Measurements from ENCODE around the gene LNX2.

LNX2 gene

GRCh38 chr13:27528908-27529307 lies 91.4 kb downstream of the LNX2 start:
- Histone ChIP-seq H3K27ac (no peak overlapping the region), H3K27me3 (ENCODE audit: insufficient read depth, low read depth, severe bottlenecking) (no peaks in the 10 kb centered on the region), H3K36me3 (no peaks in the 10 kb centered on the region), H3K4me3 (ENCODE audit: low read depth, low read length) (no peak overlapping the region), H3K9me3 (ENCODE audit: severe bottlenecking) (no peaks in the 10 kb centered on the region)
- DNase-seq = no peak
- TF ChIP-seq, protein P1, sequence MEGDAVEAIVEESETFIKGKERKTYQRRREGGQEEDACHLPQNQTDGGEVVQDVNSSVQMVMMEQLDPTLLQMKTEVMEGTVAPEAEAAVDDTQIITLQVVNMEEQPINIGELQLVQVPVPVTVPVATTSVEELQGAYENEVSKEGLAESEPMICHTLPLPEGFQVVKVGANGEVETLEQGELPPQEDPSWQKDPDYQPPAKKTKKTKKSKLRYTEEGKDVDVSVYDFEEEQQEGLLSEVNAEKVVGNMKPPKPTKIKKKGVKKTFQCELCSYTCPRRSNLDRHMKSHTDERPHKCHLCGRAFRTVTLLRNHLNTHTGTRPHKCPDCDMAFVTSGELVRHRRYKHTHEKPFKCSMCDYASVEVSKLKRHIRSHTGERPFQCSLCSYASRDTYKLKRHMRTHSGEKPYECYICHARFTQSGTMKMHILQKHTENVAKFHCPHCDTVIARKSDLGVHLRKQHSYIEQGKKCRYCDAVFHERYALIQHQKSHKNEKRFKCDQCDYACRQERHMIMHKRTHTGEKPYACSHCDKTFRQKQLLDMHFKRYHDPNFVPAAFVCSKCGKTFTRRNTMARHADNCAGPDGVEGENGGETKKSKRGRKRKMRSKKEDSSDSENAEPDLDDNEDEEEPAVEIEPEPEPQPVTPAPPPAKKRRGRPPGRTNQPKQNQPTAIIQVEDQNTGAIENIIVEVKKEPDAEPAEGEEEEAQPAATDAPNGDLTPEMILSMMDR (IDR thresholded peaks at IDR 0.05; ENCODE audit: low read depth, low read length) = no peak

- Histone ChIP-seq H3K27ac (no peak overlapping the region), H3K36me3 (no peaks in the 10 kb centered on the region), H3K27me3 (ENCODE audit: insufficient read depth, low read depth, severe bottlenecking) (no peaks in the 10 kb centered on the region), H3K4me3 (ENCODE audit: low read depth, low read length) (no peak overlapping the region), H3K9me3 (ENCODE audit: severe bottlenecking) (no peaks in the 10 kb centered on the region)
- no peak for DNase-seq
- TF ChIP-seq, protein P1 (IDR thresholded peaks at IDR 0.05; ENCODE audit: low read depth, low read length) = no peak
Measured at GRCh38 chr13:27526516-27526915, 93.8 kb downstream of the LNX2 start.

DNA sequence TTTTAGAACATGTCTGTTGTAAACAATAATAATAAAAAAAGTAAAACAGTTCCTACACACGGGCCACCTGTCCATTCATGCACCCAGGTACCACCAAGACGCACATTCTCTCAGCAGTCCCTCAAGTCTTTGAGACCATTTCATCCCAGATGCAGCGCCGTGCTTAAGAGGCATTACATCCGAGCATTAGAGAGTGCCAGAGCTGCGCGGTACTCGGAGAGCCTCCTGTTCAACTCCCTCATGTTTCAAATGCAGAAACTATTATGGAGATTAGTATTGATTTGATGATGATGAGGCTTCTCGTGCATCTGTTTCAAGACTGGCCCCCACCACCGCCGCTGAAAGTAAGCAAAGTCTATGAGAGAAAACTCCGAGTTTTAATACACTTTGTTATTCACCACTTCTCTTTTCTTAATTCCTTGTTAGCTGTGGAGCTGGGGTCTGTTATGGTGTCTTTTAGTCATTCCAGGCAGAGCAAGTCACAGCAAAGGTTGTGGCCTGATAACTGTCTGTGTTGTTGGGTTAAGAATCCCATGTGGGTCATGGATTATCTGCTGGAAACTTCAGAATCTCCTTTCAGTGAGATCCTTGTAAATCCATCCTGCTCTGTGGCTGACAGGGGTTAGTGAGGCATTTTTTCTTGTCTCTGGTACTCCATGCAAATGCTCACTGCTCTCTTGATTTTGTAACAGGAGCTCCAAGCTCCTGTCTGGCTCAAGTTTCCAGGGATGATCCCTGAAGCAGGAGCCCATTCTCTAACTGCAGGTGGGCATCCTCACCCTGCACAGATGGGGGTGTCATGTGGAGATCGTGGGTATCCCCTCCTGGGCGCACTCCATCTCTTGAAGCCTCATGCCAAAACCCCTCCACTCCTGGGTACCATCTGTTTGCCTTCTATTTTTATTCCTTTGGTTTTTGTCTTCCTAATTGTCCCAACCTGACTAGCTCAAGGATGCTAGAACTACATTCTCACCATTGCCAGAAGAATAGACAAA lies 95.1 kb downstream of the LNX2 start:
- Histone ChIP-seq H3K36me3 (no peaks in the 10 kb centered on the region), H3K9me3 (ENCODE audit: severe bottlenecking) (no peaks in the 10 kb centered on the region), H3K27me3 (ENCODE audit: insufficient read depth, low read depth, severe bottlenecking) (no peaks in the 10 kb centered on the region), H3K4me3 (ENCODE audit: low read depth, low read length) (peak overlapping the region; percentile 20), H3K27ac (no peak overlapping the region)
- TF ChIP-seq, protein P1 (IDR thresholded peaks at IDR 0.05; ENCODE audit: low read depth, low read length) = no peak
- peak; percentile 71 for DNase-seq

DNA sequence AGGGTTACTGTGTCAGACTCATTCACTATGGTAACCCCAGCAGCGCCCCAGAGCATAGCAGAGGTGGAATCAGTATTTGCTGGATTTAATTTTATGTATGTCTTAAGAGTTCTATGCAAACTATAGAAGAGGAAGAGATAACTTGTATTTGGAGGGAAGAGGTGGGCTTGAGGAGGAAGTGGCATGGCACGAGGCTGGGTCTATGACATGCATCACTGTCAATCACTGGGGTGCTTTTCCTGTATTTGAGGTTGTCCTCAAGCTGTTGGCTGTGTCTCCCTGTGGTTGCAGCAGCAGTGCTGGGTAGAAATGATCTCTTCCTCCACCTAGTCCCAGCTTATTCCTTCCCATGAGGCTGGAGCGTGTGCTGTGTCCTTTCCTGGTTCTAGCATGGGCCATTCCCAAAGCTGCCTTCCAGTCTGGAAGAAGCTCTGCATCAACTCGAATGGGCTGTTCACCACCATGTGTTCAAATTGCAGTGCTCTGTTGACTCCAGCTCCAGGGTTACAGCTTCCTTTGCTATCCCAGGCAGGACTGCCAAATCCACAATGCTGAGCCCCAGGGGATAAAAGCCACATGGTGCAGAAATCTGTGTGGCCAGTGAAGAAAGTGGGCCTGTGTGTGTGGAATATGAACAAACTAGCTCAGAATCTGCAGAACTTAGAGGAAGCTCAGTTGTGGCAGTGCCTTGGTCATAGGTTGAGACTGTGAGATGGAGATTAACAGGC lies 96.8 kb downstream of the LNX2 start:
- TF ChIP-seq, protein P1 (IDR thresholded peaks at IDR 0.05; ENCODE audit: low read depth, low read length) = no peak
- no peak overlapping the region for H3K27ac ChIP-seq
- no peaks in the 10 kb centered on the region for H3K27me3 ChIP-seq (ENCODE audit: insufficient read depth, low read depth, severe bottlenecking)
- no peaks in the 10 kb centered on the region for H3K36me3 ChIP-seq
- no peak overlapping the region for H3K4me3 ChIP-seq (ENCODE audit: low read depth, low read length)
- H3K9me3 ChIP-seq (ENCODE audit: severe bottlenecking) = no peaks in the 10 kb centered on the region
- DNase-seq = no peak

GRCh38 chr13:27522847-27523246 lies 97.5 kb downstream of the LNX2 start:
- Histone ChIP-seq H3K36me3 (no peaks in the 10 kb centered on the region), H3K27me3 (ENCODE audit: insufficient read depth, low read depth, severe bottlenecking) (no peaks in the 10 kb centered on the region), H3K27ac (no peak overlapping the region), H3K9me3 (ENCODE audit: severe bottlenecking) (no peaks in the 10 kb centered on the region), H3K4me3 (ENCODE audit: low read depth, low read length) (no peak overlapping the region)
- TF ChIP-seq, protein P1 (IDR thresholded peaks at IDR 0.05; ENCODE audit: low read depth, low read length) = no peak
- no peak for DNase-seq

Measured in WERI-Rb-1 (cell line).